ENCODE data around the gene TMEFF2. TPM values are rescaled to one million over a fixed set of nuclear protein-coding genes. Genes with fewer than 3 reads are reported as not detected.
"Not testable (repeated sequence)": the region's sequence is repeated elsewhere in the genome, so short reads cannot be mapped to it uniquely, and the experiment has no call there.

The TMEFF2 gene
- total and polyA plus RNA-seq, 9 donors: 7.7 to 35.3 (median 28.2) TPM

- H3K4me1 ChIP-seq (ENCODE audit: control insufficient read depth, insufficient read depth, low read length): no peaks in the 10 kb centered on the region
- WGBS (ENCODE audit: insufficient coverage): no CpG with 5 or more reads among the region's 1 CpG
- H3K9me3 ChIP-seq (replicated peaks; ENCODE audit: control insufficient read depth, low read depth, low read length): no peaks in the 10 kb centered on the region
- H3K4me3 ChIP-seq (ENCODE audit: low read length): no peak overlapping the region
- H3K36me3 ChIP-seq (ENCODE audit: control insufficient read depth, insufficient read depth, low read length): no peaks in the 10 kb centered on the region
- H3K27me3 ChIP-seq (ENCODE audit: control insufficient read depth, insufficient read depth, low read length): no peaks in the 10 kb centered on the region
- no peak overlapping the region for H3K27ac ChIP-seq (ENCODE audit: low read length)
- DNase-seq: no peak
These were observed 263.4 kb downstream of the TMEFF2 start for GRCh38 chr2:191931329-191931728.

- 80% methylated on average over 1 of the region's 3 CpGs for WGBS (ENCODE audit: insufficient coverage)
- no peak for DNase-seq
- Histone ChIP-seq H3K9me3 (replicated peaks; ENCODE audit: control insufficient read depth, low read depth, low read length) (no peaks in the 10 kb centered on the region), H3K4me1 (ENCODE audit: control insufficient read depth, insufficient read depth, low read length) (no peaks in the 10 kb centered on the region), H3K27me3 (ENCODE audit: control insufficient read depth, insufficient read depth, low read length) (no peaks in the 10 kb centered on the region), H3K36me3 (ENCODE audit: control insufficient read depth, insufficient read depth, low read length) (no peaks in the 10 kb centered on the region), H3K4me3 (ENCODE audit: low read length) (no peak overlapping the region), H3K27ac (ENCODE audit: low read length) (no peak overlapping the region)
These were observed 264.5 kb downstream of the TMEFF2 start for GRCh38 chr2:191930205-191930604.

GRCh38 chr2:191929288-191929687 is 265.4 kb downstream of the TMEFF2 start:
- 45% methylated on average over 3 of the region's 4 CpGs for WGBS (ENCODE audit: insufficient coverage)
- no peaks in the 10 kb centered on the region for H3K9me3 ChIP-seq (replicated peaks; ENCODE audit: control insufficient read depth, low read depth, low read length)
- peak; percentile 38 for DNase-seq
- no peak overlapping the region for H3K27ac ChIP-seq (ENCODE audit: low read length)
- H3K36me3 ChIP-seq (ENCODE audit: control insufficient read depth, insufficient read depth, low read length): no peaks in the 10 kb centered on the region
- H3K4me3 ChIP-seq (ENCODE audit: low read length): no peak overlapping the region
- no peaks in the 10 kb centered on the region for H3K4me1 ChIP-seq (ENCODE audit: control insufficient read depth, insufficient read depth, low read length)
- H3K27me3 ChIP-seq (ENCODE audit: control insufficient read depth, insufficient read depth, low read length): no peaks in the 10 kb centered on the region

- DNase-seq: no peak
- Histone ChIP-seq H3K27me3 (ENCODE audit: control insufficient read depth, insufficient read depth, low read length) (no peaks in the 10 kb centered on the region), H3K4me1 (ENCODE audit: control insufficient read depth, insufficient read depth, low read length) (no peaks in the 10 kb centered on the region), H3K36me3 (ENCODE audit: control insufficient read depth, insufficient read depth, low read length) (no peaks in the 10 kb centered on the region), H3K9me3 (replicated peaks; ENCODE audit: control insufficient read depth, low read depth, low read length) (no peaks in the 10 kb centered on the region), H3K27ac (ENCODE audit: low read length) (no peak overlapping the region), H3K4me3 (ENCODE audit: low read length) (no peak overlapping the region)
- WGBS (ENCODE audit: insufficient coverage): no CpG with 5 or more reads among the region's 3 CpGs
These were observed 266.7 kb downstream of the TMEFF2 start for GRCh38 chr2:191927991-191928390.

- 48% methylated on average over 2 of the region's 4 CpGs for WGBS (ENCODE audit: insufficient coverage)
- H3K27ac ChIP-seq (ENCODE audit: low read length): no peak overlapping the region
- H3K27me3 ChIP-seq (ENCODE audit: control insufficient read depth, insufficient read depth, low read length): no peaks in the 10 kb centered on the region
- H3K9me3 ChIP-seq (replicated peaks; ENCODE audit: control insufficient read depth, low read depth, low read length): no peaks in the 10 kb centered on the region
- no peaks in the 10 kb centered on the region for H3K36me3 ChIP-seq (ENCODE audit: control insufficient read depth, insufficient read depth, low read length)
- no peaks in the 10 kb centered on the region for H3K4me1 ChIP-seq (ENCODE audit: control insufficient read depth, insufficient read depth, low read length)
- H3K4me3 ChIP-seq (ENCODE audit: low read length): no peak overlapping the region
- peak; percentile 47 for DNase-seq
These were observed 267.3 kb downstream of the TMEFF2 start for GRCh38 chr2:191927319-191927867.

GRCh38 chr2:191926671-191927070 is 268.1 kb downstream of the TMEFF2 start:
- no peaks in the 10 kb centered on the region for H3K9me3 ChIP-seq (replicated peaks; ENCODE audit: control insufficient read depth, low read depth, low read length)
- no peak for DNase-seq
- no CpG with 5 or more reads among the region's 1 CpG for WGBS (ENCODE audit: insufficient coverage)
- no peaks in the 10 kb centered on the region for H3K36me3 ChIP-seq (ENCODE audit: control insufficient read depth, insufficient read depth, low read length)
- H3K27ac ChIP-seq (ENCODE audit: low read length): no peak overlapping the region
- no peaks in the 10 kb centered on the region for H3K4me1 ChIP-seq (ENCODE audit: control insufficient read depth, insufficient read depth, low read length)
- no peaks in the 10 kb centered on the region for H3K27me3 ChIP-seq (ENCODE audit: control insufficient read depth, insufficient read depth, low read length)
- H3K4me3 ChIP-seq (ENCODE audit: low read length): no peak overlapping the region

- no peaks in the 10 kb centered on the region for H3K9me3 ChIP-seq (replicated peaks; ENCODE audit: control insufficient read depth, low read depth, low read length)
- no peak overlapping the region for H3K4me3 ChIP-seq (ENCODE audit: low read length)
- no peaks in the 10 kb centered on the region for H3K27me3 ChIP-seq (ENCODE audit: control insufficient read depth, insufficient read depth, low read length)
- no peak for DNase-seq
- no peaks in the 10 kb centered on the region for H3K36me3 ChIP-seq (ENCODE audit: control insufficient read depth, insufficient read depth, low read length)
- no peak overlapping the region for H3K27ac ChIP-seq (ENCODE audit: low read length)
- no peaks in the 10 kb centered on the region for H3K4me1 ChIP-seq (ENCODE audit: control insufficient read depth, insufficient read depth, low read length)
These were observed 271.1 kb downstream of the TMEFF2 start for GRCh38 chr2:191923652-191923997.

GRCh38 chr2:191922736-191923651 is 271.7 kb downstream of the TMEFF2 start:
- no peak for DNase-seq
- Histone ChIP-seq H3K27me3 (ENCODE audit: control insufficient read depth, insufficient read depth, low read length) (no peaks in the 10 kb centered on the region), H3K27ac (ENCODE audit: low read length) (no peak overlapping the region), H3K9me3 (replicated peaks; ENCODE audit: control insufficient read depth, low read depth, low read length) (no peaks in the 10 kb centered on the region), H3K4me3 (ENCODE audit: low read length) (no peak overlapping the region), H3K36me3 (ENCODE audit: control insufficient read depth, insufficient read depth, low read length) (no peaks in the 10 kb centered on the region), H3K4me1 (ENCODE audit: control insufficient read depth, insufficient read depth, low read length) (no peaks in the 10 kb centered on the region)
- WGBS (ENCODE audit: insufficient coverage): 98% methylated on average over 11 of the region's 20 CpGs

GRCh38 chr2:191921650-191922049 is 273.1 kb downstream of the TMEFF2 start:
- not testable (repeated sequence) for H3K4me3 ChIP-seq (ENCODE audit: low read length); H3K4me1 ChIP-seq (ENCODE audit: control insufficient read depth, insufficient read depth, low read length); H3K27ac ChIP-seq (ENCODE audit: low read length); H3K27me3 ChIP-seq (ENCODE audit: control insufficient read depth, insufficient read depth, low read length); H3K36me3 ChIP-seq (ENCODE audit: control insufficient read depth, insufficient read depth, low read length); H3K9me3 ChIP-seq (replicated peaks; ENCODE audit: control insufficient read depth, low read depth, low read length); DNase-seq
- WGBS (ENCODE audit: insufficient coverage): 98% methylated on average over 28 of the region's 32 CpGs

- H3K36me3 ChIP-seq (ENCODE audit: control insufficient read depth, insufficient read depth, low read length): no peaks in the 10 kb centered on the region
- H3K27me3 ChIP-seq (ENCODE audit: control insufficient read depth, insufficient read depth, low read length): no peaks in the 10 kb centered on the region
- WGBS (ENCODE audit: insufficient coverage): no CpG with 5 or more reads among the region's 2 CpGs
These were observed 274.2 kb downstream of the TMEFF2 start for GRCh38 chr2:191920502-191920901.

More at GRCh38 chr2:191920502-191920901, 274.2 kb downstream of the TMEFF2 start:
- Histone ChIP-seq H3K4me3 (ENCODE audit: low read length) (no peak overlapping the region), H3K27ac (ENCODE audit: low read length) (no peak overlapping the region), H3K9me3 (replicated peaks; ENCODE audit: control insufficient read depth, low read depth, low read length) (no peaks in the 10 kb centered on the region), H3K4me1 (ENCODE audit: control insufficient read depth, insufficient read depth, low read length) (no peaks in the 10 kb centered on the region)
- no peak for DNase-seq
